Liver (tissue), 9 donors: ENCODE measurements around the gene CCDC68. TPM values are rescaled to one million over a fixed set of nuclear protein-coding genes. Genes with fewer than 3 reads are reported as not detected.

ENCODE experiments used
- DNase-seq: peaks from one replicate; pipeline ENCODE4 v3.0.0-alpha.2; 2017; ENCODE audit warnings: low spot score
- H3K27ac ChIP-seq, 2 donors: one replicate each; pipeline ENCODE4 v1.7.0; 2013; ENCODE audit warnings: inconsistent platforms in 2 of 2, low read length in 2 of 2, control low read depth in 1 of 2, low read depth in 1 of 2, mild to moderate bottlenecking in 1 of 2
- H3K27me3 ChIP-seq, 4 donors: one replicate each; pipeline versions ENCODE4 v1.6.1 to v1.7.0; 2013; ENCODE audit warnings: low read length in 3 of 4, inconsistent platforms in 1 of 4, mild to moderate bottlenecking in 1 of 4, moderate library complexity in 1 of 4; ENCODE audit not compliant: control insufficient read depth in 4 of 4, insufficient read depth in 4 of 4
- H3K36me3 ChIP-seq, 4 donors: one replicate each; pipeline versions ENCODE4 v1.6.1 to v1.7.0; 2013; ENCODE audit warnings: low read length in 3 of 4, mild to moderate bottlenecking in 3 of 4, low read depth in 1 of 4, moderate library complexity in 1 of 4; ENCODE audit not compliant: control insufficient read depth in 4 of 4, insufficient read depth in 3 of 4
- H3K4me1 ChIP-seq, 4 donors: one replicate each; pipeline versions ENCODE4 v1.6.1 to v1.7.0; 2013; ENCODE audit warnings: low read length in 3 of 4, mild to moderate bottlenecking in 3 of 4, moderate library complexity in 1 of 4; ENCODE audit not compliant: control insufficient read depth in 4 of 4, insufficient read depth in 4 of 4
- H3K4me3 ChIP-seq, 3 donors: one replicate each; pipeline versions ENCODE4 v1.6.1 to v1.7.0; 2013; ENCODE audit warnings: low read length in 3 of 3, control low read depth in 1 of 3, low read depth in 1 of 3, mild to moderate bottlenecking in 1 of 3
- H3K9ac ChIP-seq, 2 donors: one replicate each; pipeline ENCODE4 v1.7.0; 2013; ENCODE audit warnings: low read length in 2 of 2, mild to moderate bottlenecking in 2 of 2, moderate library complexity in 2 of 2, control low read depth in 1 of 2, low read depth in 1 of 2
- H3K9me3 ChIP-seq, 4 donors: one replicate each; pipeline versions ENCODE4 v1.6.1 to v1.7.0; 2013; ENCODE audit warnings: low read length in 3 of 4; ENCODE audit not compliant: control insufficient read depth in 4 of 4
- EGR1 ChIP-seq, 2 donors: IDR thresholded peaks; 2 replicates each; pipeline ENCODE4 v1.6.1; 2016 to 2018; ENCODE audit warnings: antibody characterized with exemption in 2 of 2, low read depth in 2 of 2
- FOXA1 ChIP-seq: IDR thresholded peaks from 2 replicates; pipeline ENCODE4 v1.6.1; 2016; ENCODE audit warnings: antibody characterized with exemption
- FOXA2 ChIP-seq: IDR thresholded peaks from 2 replicates; pipeline ENCODE4 v1.6.1; 2016; ENCODE audit warnings: antibody characterized with exemption
- GABPA ChIP-seq, 2 donors: IDR thresholded peaks in 1 of 2; conservative IDR thresholded peaks in 1 of 2; 2 replicates each; pipeline ENCODE4 v1.6.1; 2016; ENCODE audit warnings: antibody characterized with exemption in 2 of 2, mild to moderate bottlenecking in 1 of 2, moderate library complexity in 1 of 2
- HNF4A ChIP-seq, 2 donors: conservative IDR thresholded peaks; 2 replicates each; pipeline ENCODE4 v1.6.1; 2016; ENCODE audit warnings: antibody characterized with exemption in 2 of 2, mild to moderate bottlenecking in 2 of 2
- HNF4G ChIP-seq: IDR thresholded peaks from 2 replicates; pipeline ENCODE4 v1.6.1; 2016; ENCODE audit warnings: antibody characterized with exemption
- JUND ChIP-seq, 2 donors: IDR thresholded peaks; 2 replicates each; pipeline ENCODE4 v1.6.1; 2016; ENCODE audit warnings: antibody characterized with exemption in 2 of 2
- NR2F2 ChIP-seq: IDR thresholded peaks from 2 replicates; pipeline ENCODE4 v1.6.1; 2016; ENCODE audit warnings: antibody characterized with exemption
- RXRA ChIP-seq, 2 donors: IDR thresholded peaks; 2 replicates each; pipeline ENCODE4 v1.6.1; 2017 to 2018; ENCODE audit warnings: antibody characterized with exemption in 2 of 2, mild to moderate bottlenecking in 1 of 2
- SP1 ChIP-seq: IDR thresholded peaks from 2 replicates; pipeline ENCODE4 v1.6.1; 2018; ENCODE audit warnings: antibody characterized with exemption, mild to moderate bottlenecking
- TAF1 ChIP-seq: conservative IDR thresholded peaks from 2 replicates; pipeline ENCODE4 v1.6.1; 2016; ENCODE audit warnings: antibody characterized with exemption, mild to moderate bottlenecking
- YY1 ChIP-seq: IDR thresholded peaks from 2 replicates; pipeline ENCODE4 v1.6.1; 2016; ENCODE audit warnings: antibody characterized with exemption, mild to moderate bottlenecking
- WGBS: extraction: QIAGEN DNeasy Blood & Tissue Kit; methylation state at CpG from one replicate; pipeline ENCODE4 v1.1.7; 2013; 5-methylcytosine and 5-hydroxymethylcytosine counted together
- polyA plus RNA-seq, 2 donors: library from polyadenylated mRNA; stranded (reverse) in 1 of 2; unstranded in 1 of 2; fragments of 200-250 nt in 1 of 2; fragments of >200 nt in 1 of 2; fragmentation: Nextera tagmentation in 1 of 2; extraction: Ambion mirVana in 1 of 2; gene quantifications; one replicate each; pipeline versions ENCODE4 v1.2.1 to v1.2.3, GENCODE V29; 2013 to 2015
- total RNA-seq, 2 donors: library from RNA; depleted of rRNA; stranded (reverse); fragments of >200 nt; gene quantifications; one replicate each; pipeline ENCODE4 v1.2.3, GENCODE V29; 2014
- TF ChIP-seq, protein P1 (sequence below): IDR thresholded peaks from 2 replicates; pipeline ENCODE4 v1.6.1; 2016; ENCODE audit warnings: antibody characterized with exemption
- TF ChIP-seq, protein P2 (sequence below): fragments of 150-350 bp; IDR thresholded peaks from 2 replicates; pipeline ENCODE4 v1.5.1; 2017; ENCODE audit warnings: improper control_type of control experiment, low read depth, low read length; ENCODE audit not compliant: missing input control
- TF ChIP-seq, protein P3 (sequence below): IDR thresholded peaks from 2 replicates; pipeline ENCODE4 v1.6.1; 2016; ENCODE audit warnings: antibody characterized with exemption, mild to moderate bottlenecking
- donor health status: healthy.
- donor health status: healthy.
- donor health status: healthy.
- donor health status: healthy.
- donor health status: healthy.

CCDC68 gene
- total and polyA plus RNA-seq, 4 donors = 2.6 to 17.5 (median 11.2) TPM

- Histone ChIP-seq H3K27me3 (no peaks in the 10 kb centered on the region), H3K4me1 (no peaks in the 10 kb centered on the region), H3K27ac (no peak overlapping the region), H3K4me3 (no peak overlapping the region), H3K9me3 (no peaks in the 10 kb centered on the region), H3K9ac (no peak overlapping the region), H3K36me3 (no peaks in the 10 kb centered on the region)
- 92% methylated on average over 5 of the region's 5 CpGs for WGBS
- no peak for TF ChIP-seq EGR1 (IDR thresholded peaks at IDR 0.05; ENCODE audit: low read depth in 2 of 2)
- DNase-seq = no peak
Observed at GRCh38 chr18:54995421-54996143, 36.3 kb upstream of the CCDC68 start.

- H3K27ac ChIP-seq = no peak overlapping the region
- no peaks in the 10 kb centered on the region for H3K9me3 ChIP-seq
- H3K4me3 ChIP-seq = no peak overlapping the region
- no peaks in the 10 kb centered on the region for H3K4me1 ChIP-seq
- H3K9ac ChIP-seq = no peak overlapping the region
- H3K27me3 ChIP-seq = peaks cover 0 to 2% (median 0%) of the 10 kb centered on the region in 4 donors
- TF ChIP-seq JUND (IDR thresholded peaks at IDR 0.05) = no peak
- no peak for TF ChIP-seq YY1
- TF ChIP-seq HNF4A (conservative IDR thresholded peaks at IDR 0.05) = no peak
- TF ChIP-seq, protein P1, sequence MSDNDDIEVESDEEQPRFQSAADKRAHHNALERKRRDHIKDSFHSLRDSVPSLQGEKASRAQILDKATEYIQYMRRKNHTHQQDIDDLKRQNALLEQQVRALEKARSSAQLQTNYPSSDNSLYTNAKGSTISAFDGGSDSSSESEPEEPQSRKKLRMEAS = no peak
- TF ChIP-seq RXRA (IDR thresholded peaks at IDR 0.05) = no peak
- no peak for TF ChIP-seq SP1
- no peak for TF ChIP-seq NR2F2
- H3K36me3 ChIP-seq = no peaks in the 10 kb centered on the region
- DNase-seq = no peak
- 75% methylated on average over 4 of the region's 4 CpGs for WGBS
Observed at GRCh38 chr18:54991981-54992380, 32.7 kb upstream of the CCDC68 start.

GRCh38 chr18:54984908-54985307 lies 25.6 kb upstream of the CCDC68 start:
- H3K36me3 ChIP-seq = no peaks in the 10 kb centered on the region
- H3K4me1 ChIP-seq = no peaks in the 10 kb centered on the region
- no peaks in the 10 kb centered on the region for H3K9me3 ChIP-seq
- no peak overlapping the region for H3K9ac ChIP-seq
- WGBS = 88% methylated on average over 4 of the region's 4 CpGs
- DNase-seq = no peak
- no peak overlapping the region for H3K27ac ChIP-seq
- H3K27me3 ChIP-seq = no peaks in the 10 kb centered on the region
- no peak overlapping the region for H3K4me3 ChIP-seq
- TF ChIP-seq, protein P1 = no peak
- TF ChIP-seq, protein P2, sequence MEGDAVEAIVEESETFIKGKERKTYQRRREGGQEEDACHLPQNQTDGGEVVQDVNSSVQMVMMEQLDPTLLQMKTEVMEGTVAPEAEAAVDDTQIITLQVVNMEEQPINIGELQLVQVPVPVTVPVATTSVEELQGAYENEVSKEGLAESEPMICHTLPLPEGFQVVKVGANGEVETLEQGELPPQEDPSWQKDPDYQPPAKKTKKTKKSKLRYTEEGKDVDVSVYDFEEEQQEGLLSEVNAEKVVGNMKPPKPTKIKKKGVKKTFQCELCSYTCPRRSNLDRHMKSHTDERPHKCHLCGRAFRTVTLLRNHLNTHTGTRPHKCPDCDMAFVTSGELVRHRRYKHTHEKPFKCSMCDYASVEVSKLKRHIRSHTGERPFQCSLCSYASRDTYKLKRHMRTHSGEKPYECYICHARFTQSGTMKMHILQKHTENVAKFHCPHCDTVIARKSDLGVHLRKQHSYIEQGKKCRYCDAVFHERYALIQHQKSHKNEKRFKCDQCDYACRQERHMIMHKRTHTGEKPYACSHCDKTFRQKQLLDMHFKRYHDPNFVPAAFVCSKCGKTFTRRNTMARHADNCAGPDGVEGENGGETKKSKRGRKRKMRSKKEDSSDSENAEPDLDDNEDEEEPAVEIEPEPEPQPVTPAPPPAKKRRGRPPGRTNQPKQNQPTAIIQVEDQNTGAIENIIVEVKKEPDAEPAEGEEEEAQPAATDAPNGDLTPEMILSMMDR = no peak
- TF ChIP-seq HNF4A (conservative IDR thresholded peaks at IDR 0.05) (no peak), EGR1 (IDR thresholded peaks at IDR 0.05; ENCODE audit: low read depth in 2 of 2) (no peak), FOXA1 (no peak), HNF4G (no peak), GABPA (IDR thresholded peaks at IDR 0.05 in 1 of 2, conservative IDR thresholded peaks at IDR 0.05 in 1 of 2) (no peak), FOXA2 (no peak), SP1 (no peak), TAF1 (no peak)
- TF ChIP-seq, protein P3, sequence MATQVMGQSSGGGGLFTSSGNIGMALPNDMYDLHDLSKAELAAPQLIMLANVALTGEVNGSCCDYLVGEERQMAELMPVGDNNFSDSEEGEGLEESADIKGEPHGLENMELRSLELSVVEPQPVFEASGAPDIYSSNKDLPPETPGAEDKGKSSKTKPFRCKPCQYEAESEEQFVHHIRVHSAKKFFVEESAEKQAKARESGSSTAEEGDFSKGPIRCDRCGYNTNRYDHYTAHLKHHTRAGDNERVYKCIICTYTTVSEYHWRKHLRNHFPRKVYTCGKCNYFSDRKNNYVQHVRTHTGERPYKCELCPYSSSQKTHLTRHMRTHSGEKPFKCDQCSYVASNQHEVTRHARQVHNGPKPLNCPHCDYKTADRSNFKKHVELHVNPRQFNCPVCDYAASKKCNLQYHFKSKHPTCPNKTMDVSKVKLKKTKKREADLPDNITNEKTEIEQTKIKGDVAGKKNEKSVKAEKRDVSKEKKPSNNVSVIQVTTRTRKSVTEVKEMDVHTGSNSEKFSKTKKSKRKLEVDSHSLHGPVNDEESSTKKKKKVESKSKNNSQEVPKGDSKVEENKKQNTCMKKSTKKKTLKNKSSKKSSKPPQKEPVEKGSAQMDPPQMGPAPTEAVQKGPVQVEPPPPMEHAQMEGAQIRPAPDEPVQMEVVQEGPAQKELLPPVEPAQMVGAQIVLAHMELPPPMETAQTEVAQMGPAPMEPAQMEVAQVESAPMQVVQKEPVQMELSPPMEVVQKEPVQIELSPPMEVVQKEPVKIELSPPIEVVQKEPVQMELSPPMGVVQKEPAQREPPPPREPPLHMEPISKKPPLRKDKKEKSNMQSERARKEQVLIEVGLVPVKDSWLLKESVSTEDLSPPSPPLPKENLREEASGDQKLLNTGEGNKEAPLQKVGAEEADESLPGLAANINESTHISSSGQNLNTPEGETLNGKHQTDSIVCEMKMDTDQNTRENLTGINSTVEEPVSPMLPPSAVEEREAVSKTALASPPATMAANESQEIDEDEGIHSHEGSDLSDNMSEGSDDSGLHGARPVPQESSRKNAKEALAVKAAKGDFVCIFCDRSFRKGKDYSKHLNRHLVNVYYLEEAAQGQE = no peak
